MM.1S (cell line): ENCODE measurements around the gene MME.

Experiments
- CTCF ChIP-seq: fragments of 300-600 bp; sonication (generic); IDR thresholded peaks from 2 replicates; pipeline ENCODE4 v1.5.1; 2016; ENCODE audit warnings: antibody characterized with exemption, low read length, mixed read lengths
- EZH2 ChIP-seq: fragments of 300-600 bp; sonication (generic); optimal IDR thresholded peaks from 2 replicates; pipeline ENCODE3; 2017; ENCODE audit warnings: low read depth, mild to moderate bottlenecking, antibody characterized with exemption, low read length, mixed read lengths
- EZH2phosphoT487 ChIP-seq: fragments of 300-600 bp; sonication (generic); IDR thresholded peaks from 2 replicates; pipeline ENCODE4 v1.6.1; 2018; ENCODE audit warnings: antibody characterized with exemption, low read length

- TF ChIP-seq EZH2: no peak
- TF ChIP-seq CTCF: no peak
- TF ChIP-seq EZH2phosphoT487: no peak
These were observed 113.0 kb downstream of the MME start for GRCh38 chr3:155192957-155193746.
